ENCODE results near the gene SMIM36.
"Not testable (repeated sequence)": the region's sequence is repeated elsewhere in the genome, so short reads cannot be mapped to it uniquely, and the experiment has no call there.

The SMIM36 gene

DNA sequence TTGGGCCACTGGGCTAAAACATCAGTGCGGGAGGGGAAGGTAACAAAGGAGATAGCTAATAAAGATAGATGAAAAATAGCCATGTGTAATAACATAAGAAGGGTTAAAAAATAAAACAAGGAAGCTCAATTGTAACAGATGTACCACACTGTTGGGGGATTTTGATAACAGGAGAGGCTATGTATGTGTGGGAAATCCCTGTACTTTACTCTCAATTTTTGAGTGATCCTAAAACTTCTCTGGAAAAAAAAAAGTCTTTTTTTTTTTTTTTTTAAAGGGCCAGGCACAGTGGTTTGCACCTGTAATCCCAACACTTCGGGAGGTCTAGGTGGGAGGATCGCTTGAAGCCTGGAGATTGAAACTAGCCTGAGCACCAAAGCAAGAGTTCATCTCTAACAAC is 87.7 kb downstream of the SMIM36 start:
- H3K4me3 ChIP-seq (IDR thresholded peaks at IDR 0.05; ENCODE audit: insufficient read depth, low read depth, low read length), result no peak overlapping the region
- TF ChIP-seq, protein P1, sequence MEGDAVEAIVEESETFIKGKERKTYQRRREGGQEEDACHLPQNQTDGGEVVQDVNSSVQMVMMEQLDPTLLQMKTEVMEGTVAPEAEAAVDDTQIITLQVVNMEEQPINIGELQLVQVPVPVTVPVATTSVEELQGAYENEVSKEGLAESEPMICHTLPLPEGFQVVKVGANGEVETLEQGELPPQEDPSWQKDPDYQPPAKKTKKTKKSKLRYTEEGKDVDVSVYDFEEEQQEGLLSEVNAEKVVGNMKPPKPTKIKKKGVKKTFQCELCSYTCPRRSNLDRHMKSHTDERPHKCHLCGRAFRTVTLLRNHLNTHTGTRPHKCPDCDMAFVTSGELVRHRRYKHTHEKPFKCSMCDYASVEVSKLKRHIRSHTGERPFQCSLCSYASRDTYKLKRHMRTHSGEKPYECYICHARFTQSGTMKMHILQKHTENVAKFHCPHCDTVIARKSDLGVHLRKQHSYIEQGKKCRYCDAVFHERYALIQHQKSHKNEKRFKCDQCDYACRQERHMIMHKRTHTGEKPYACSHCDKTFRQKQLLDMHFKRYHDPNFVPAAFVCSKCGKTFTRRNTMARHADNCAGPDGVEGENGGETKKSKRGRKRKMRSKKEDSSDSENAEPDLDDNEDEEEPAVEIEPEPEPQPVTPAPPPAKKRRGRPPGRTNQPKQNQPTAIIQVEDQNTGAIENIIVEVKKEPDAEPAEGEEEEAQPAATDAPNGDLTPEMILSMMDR (conservative IDR thresholded peaks at IDR 0.05; ENCODE audit: low read depth, low read length), result no peak
- peaks cover 10% of the 10 kb centered on the region; the same call in 1 of the 2 replicates for H3K79me2 ChIP-seq (ENCODE audit: insufficient read depth, low read depth)
- H3K4me1 ChIP-seq (ENCODE audit: low read depth, poor library complexity, severe bottlenecking), result peaks cover 76% of the 10 kb centered on the region
- H3K36me3 ChIP-seq (ENCODE audit: insufficient read depth), result no peaks in the 10 kb centered on the region
- H2AFZ ChIP-seq (ENCODE audit: low read depth), result no peak overlapping the region
- H4K20me1 ChIP-seq (ENCODE audit: insufficient read depth), result no peaks in the 10 kb centered on the region
- no peak overlapping the region; the same call in 1 of the 2 replicates for H3K4me2 ChIP-seq
- no peak overlapping the region for H3K27ac ChIP-seq
- no peaks in the 10 kb centered on the region for H3K27me3 ChIP-seq (ENCODE audit: insufficient read depth, low read depth)
- H3K9ac ChIP-seq, result no peak overlapping the region

- not testable (repeated sequence) for H3K36me3 ChIP-seq (ENCODE audit: insufficient read depth); H3K4me2 ChIP-seq; H2AFZ ChIP-seq (ENCODE audit: low read depth); H4K20me1 ChIP-seq (ENCODE audit: insufficient read depth); H3K27me3 ChIP-seq (ENCODE audit: insufficient read depth, low read depth); H3K27ac ChIP-seq; H3K4me3 ChIP-seq (IDR thresholded peaks at IDR 0.05; ENCODE audit: insufficient read depth, low read depth, low read length); H3K9ac ChIP-seq
- peaks cover 69% of the 10 kb centered on the region for H3K4me1 ChIP-seq (ENCODE audit: low read depth, poor library complexity, severe bottlenecking)
- peaks cover 17% of the 10 kb centered on the region; the same call in 1 of the 2 replicates for H3K79me2 ChIP-seq (ENCODE audit: insufficient read depth, low read depth)
Measured at GRCh38 chr17:55422828-55423164, 88.5 kb downstream of the SMIM36 start.

DNA sequence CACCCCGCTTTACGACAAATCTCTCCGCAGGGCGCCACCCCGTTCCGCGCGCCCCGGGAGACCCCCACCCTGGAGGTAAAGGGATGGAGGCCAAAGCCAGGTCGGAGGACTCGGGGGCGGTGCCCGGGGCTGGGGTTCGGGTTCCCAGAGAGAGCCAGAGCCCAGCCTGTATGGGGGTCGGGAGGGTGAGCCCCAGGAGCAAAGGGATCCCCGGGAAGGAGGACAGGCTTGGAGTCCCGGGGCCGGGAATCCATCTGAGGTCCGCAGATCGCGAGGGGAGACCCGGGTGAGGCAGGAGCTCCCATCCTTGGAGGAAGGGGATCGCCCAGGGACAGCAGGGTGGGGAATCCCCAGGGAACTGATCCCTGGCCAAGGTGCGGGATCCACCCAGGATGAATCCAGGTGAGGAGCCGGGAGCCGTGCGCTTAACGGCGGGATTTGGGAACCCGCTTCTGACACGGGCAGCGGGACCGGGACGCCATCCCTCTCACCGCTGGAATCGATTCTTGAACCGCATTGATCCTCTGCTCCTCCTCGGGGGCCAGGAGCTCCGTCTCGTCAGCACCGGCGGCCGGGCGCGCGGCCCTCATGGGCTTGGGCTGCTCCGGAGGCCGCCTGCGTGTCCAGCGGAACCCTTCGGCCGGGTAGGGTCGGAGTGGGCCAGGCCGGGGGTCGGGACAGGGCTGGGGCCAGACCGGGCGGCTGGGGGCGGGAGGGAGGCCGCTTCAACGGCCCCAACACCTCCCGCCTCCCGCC is 89.9 kb downstream of the SMIM36 start, which contains the start of gene MMD:
Gene MMD (minus strand): TSS at position 657 of the 756 bp plus-strand sequence. CDS start 140 bp downstream, at position 517.
- peaks cover 55% of the 10 kb centered on the region for H3K4me1 ChIP-seq (ENCODE audit: low read depth, poor library complexity, severe bottlenecking)
- no peaks in the 10 kb centered on the region for H3K27me3 ChIP-seq (ENCODE audit: insufficient read depth, low read depth)
- H3K27ac ChIP-seq, result peak within 1 kb of the TSS; percentile 30
- peak within 1 kb of the TSS; percentile 70 for H3K9ac ChIP-seq
- H3K36me3 ChIP-seq (ENCODE audit: insufficient read depth), result no peaks in the 10 kb centered on the region
- H4K20me1 ChIP-seq (ENCODE audit: insufficient read depth), result no peaks in the 10 kb centered on the region
- H3K4me3 ChIP-seq (IDR thresholded peaks at IDR 0.05; ENCODE audit: insufficient read depth, low read depth, low read length), result no peak within 1 kb of the TSS
- peak within 1 kb of the TSS; percentile 79 for H3K4me2 ChIP-seq
- H2AFZ ChIP-seq (ENCODE audit: low read depth), result peak within 1 kb of the TSS; percentile 89
- TF ChIP-seq, protein P1 (conservative IDR thresholded peaks at IDR 0.05; ENCODE audit: low read depth, low read length), result no peak
- peaks cover 18% of the 10 kb centered on the region; the same call in 1 of the 2 replicates for H3K79me2 ChIP-seq (ENCODE audit: insufficient read depth, low read depth)

DNA sequence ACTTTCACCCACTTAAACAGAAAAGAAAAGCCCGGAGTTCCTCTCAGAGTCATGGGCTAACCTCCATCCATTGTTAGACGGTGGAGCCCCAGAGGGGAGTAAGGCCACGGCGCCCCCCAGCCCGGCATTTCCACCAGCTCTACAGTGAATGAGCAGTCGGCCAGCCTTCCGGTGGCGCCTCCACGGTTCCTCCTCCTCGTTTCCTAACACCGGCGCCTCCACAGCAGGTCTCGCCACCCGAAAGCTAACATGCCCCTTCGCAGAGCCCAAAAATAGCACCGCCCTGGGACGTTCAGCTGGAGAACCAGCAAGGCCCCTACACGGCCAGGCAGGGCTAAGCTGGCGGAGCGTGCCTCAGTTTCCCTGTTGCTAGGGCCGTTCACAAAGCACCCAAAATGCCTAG is 90.5 kb downstream of the SMIM36 start:
- H2AFZ ChIP-seq (ENCODE audit: low read depth), result peak overlapping the region; percentile 89
- no peak overlapping the region for H3K4me3 ChIP-seq (IDR thresholded peaks at IDR 0.05; ENCODE audit: insufficient read depth, low read depth, low read length)
- no peaks in the 10 kb centered on the region for H3K27me3 ChIP-seq (ENCODE audit: insufficient read depth, low read depth)
- H3K4me2 ChIP-seq, result peak overlapping the region; percentile 76
- peak overlapping the region; percentile 70 for H3K9ac ChIP-seq
- no peaks in the 10 kb centered on the region for H3K36me3 ChIP-seq (ENCODE audit: insufficient read depth)
- no peaks in the 10 kb centered on the region for H4K20me1 ChIP-seq (ENCODE audit: insufficient read depth)
- TF ChIP-seq, protein P1 (conservative IDR thresholded peaks at IDR 0.05; ENCODE audit: low read depth, low read length), result no peak
- peaks cover 55% of the 10 kb centered on the region for H3K4me1 ChIP-seq (ENCODE audit: low read depth, poor library complexity, severe bottlenecking)
- H3K79me2 ChIP-seq (ENCODE audit: insufficient read depth, low read depth), result peaks cover 18% of the 10 kb centered on the region; the same call in 1 of the 2 replicates
- H3K27ac ChIP-seq, result no peak overlapping the region
